GM12878 (cell line): ENCODE data around the gene CDC42BPB. TPM values are rescaled to one million over a fixed set of nuclear protein-coding genes. Genes with fewer than 3 reads are reported as not detected.

ENCODE experiments used
- ATAC-seq: fragments of 200-7000 bp; cut with Tn5 transposase; 3 replicates; pipeline ENCODE4 v1.9.1; 2020; ENCODE audit warnings: mild to moderate bottlenecking, moderate library complexity
- BruUV-seq: library from RNA; stranded (reverse); fragments of 400-500 nt; replicated peaks from 2 replicates; lab custom pipeline; 2021; lab: Mats Ljungman, UMichigan
- CTCF ChIA-PET: fragments of 300-600 bp; sonication (Branson Sonifier 250); formaldehyde crosslinking; extraction: SDS; loops from one replicate; lab custom pipeline; 2021; ENCODE audit warnings: inconsistent platforms; lab: Yijun Ruan, JAX
- POLR2A ChIA-PET: fragments of 350-600 bp; formaldehyde crosslinking; extraction: SDS; loops from one replicate; lab custom pipeline; 2021; ENCODE audit warnings: inconsistent platforms; lab: Charles Lee
- RAD21 ChIA-PET: fragments of 300-600 bp; sonication (Branson Sonifier 250); formaldehyde crosslinking; loops from one replicate; lab custom pipeline; 2023; ENCODE audit warnings: antibody characterized with exemption; ENCODE audit not compliant: unreplicated experiment; lab: Charles Lee
- SMC1A ChIA-PET: fragments of 300-600 bp; sonication (Branson Sonifier 250); formaldehyde crosslinking; loops from one replicate; lab custom pipeline; 2023; ENCODE audit not compliant: unreplicated experiment, uncharacterized antibody; lab: Charles Lee
- DNase-seq: peaks from one replicate; pipeline ENCODE4 v3.0.0-alpha.2; 2011; ENCODE audit warnings: low read depth, low spot score
- FAIRE-seq: peaks from 3 replicates; lab custom pipeline; 2011; peaks lifted over from hg19 to GRCh38; lab: Jason Lieb, UNC
- H2AFZ ChIP-seq: 2 replicates; pipeline ENCODE4 v1.6.0; 2011; ENCODE audit warnings: low read depth, low read length, control low read depth; ENCODE audit not compliant: control insufficient read depth
- H3K27ac ChIP-seq: 2 replicates; pipeline ENCODE4 v1.5.1; 2011; ENCODE audit warnings: control low read depth; ENCODE audit not compliant: control insufficient read depth, insufficient read depth
- H3K27me3 ChIP-seq, 2 experiments: replicated peaks in 1 of 2; 2 replicates each; pipeline versions ENCODE4 v1.6.0 to v1.6.1; 2011; ENCODE audit warnings: low read length in 1 of 2; ENCODE audit not compliant: control insufficient read depth in 2 of 2, insufficient read depth in 2 of 2
- H3K36me3 ChIP-seq, 2 experiments: 2 replicates each; pipeline ENCODE4 v1.5.1; 2011; ENCODE audit warnings: low read length in 1 of 2; ENCODE audit not compliant: control insufficient read depth in 2 of 2, insufficient read depth in 2 of 2
- H3K4me1 ChIP-seq: 2 replicates; pipeline ENCODE4 v1.6.1; 2011; ENCODE audit warnings: mild to moderate bottlenecking, low read length, moderate library complexity, mixed read lengths; ENCODE audit not compliant: control insufficient read depth, insufficient read depth
- H3K4me2 ChIP-seq: 2 replicates; pipeline ENCODE4 v1.6.0; 2011; ENCODE audit warnings: control low read depth; ENCODE audit not compliant: control insufficient read depth, insufficient read depth
- H3K4me3 ChIP-seq: fragments of 200-600 bp; sonication (generic); 2 replicates; pipeline ENCODE4 v1.5.1; 2016
- H3K79me2 ChIP-seq: 2 replicates; pipeline ENCODE4 v1.6.0; 2011; ENCODE audit warnings: low read length; ENCODE audit not compliant: control insufficient read depth, insufficient read depth
- H3K9ac ChIP-seq: 2 replicates; pipeline ENCODE4 v1.8.0; 2011; ENCODE audit warnings: low read length, control low read depth, mixed read lengths; ENCODE audit not compliant: control insufficient read depth, insufficient read depth
- H3K9me3 ChIP-seq: replicated peaks from 3 replicates; pipeline ENCODE4 v1.5.1; 2011; ENCODE audit warnings: mild to moderate bottlenecking, low read length; ENCODE audit not compliant: control insufficient read depth, insufficient read depth
- H4K20me1 ChIP-seq: 2 replicates; pipeline ENCODE4 v1.6.0; 2011; ENCODE audit not compliant: control insufficient read depth, insufficient read depth
- ATF7 ChIP-seq: fragments of 450-650 bp; IDR thresholded peaks from 2 replicates; pipeline ENCODE4 v1.6.1; 2016; ENCODE audit warnings: low read depth, mild to moderate bottlenecking
- CBX3 ChIP-seq: fragments of 200-600 bp; sonication (generic); IDR thresholded peaks from 2 replicates; pipeline ENCODE4 v1.6.1; 2016; ENCODE audit warnings: low read depth, borderline replicate concordance
- CBX5 ChIP-seq: sonication (generic); IDR thresholded peaks from 2 replicates; pipeline ENCODE4 v1.6.1; 2016; ENCODE audit warnings: low read depth, moderate library complexity, mild to moderate bottlenecking, inconsistent platforms
- JUNB ChIP-seq: IDR thresholded peaks from 2 replicates; pipeline ENCODE4 v1.6.1; 2016; ENCODE audit warnings: antibody characterized with exemption, mild to moderate bottlenecking
- JUND ChIP-seq: IDR thresholded peaks from 2 replicates; pipeline ENCODE4 v1.6.1; 2012; ENCODE audit warnings: low read depth, mild to moderate bottlenecking, low read length, improper control_type of control experiment, moderate library complexity
- KAT2A ChIP-seq: conservative IDR thresholded peaks from 2 replicates; pipeline ENCODE4 v1.6.1; 2011; ENCODE audit warnings: low read depth, low read length; ENCODE audit not compliant: control insufficient read depth
- SIX5 ChIP-seq: IDR thresholded peaks from 2 replicates; pipeline ENCODE4 v1.6.1; 2011; ENCODE audit warnings: mild to moderate bottlenecking, low read depth, low read length, moderate library complexity; ENCODE audit not compliant: severe bottlenecking
- SP1 ChIP-seq: IDR thresholded peaks from one replicate; pipeline ENCODE4 v1.6.1; 2011; ENCODE audit warnings: low read depth, low read length
- SUZ12 ChIP-seq: fragments of 200-600 bp; sonication (generic); IDR thresholded peaks from one replicate; pipeline ENCODE4 v1.6.1; 2018; ENCODE audit warnings: antibody characterized with exemption, mild to moderate bottlenecking; ENCODE audit not compliant: unreplicated experiment
- USF1 ChIP-seq: IDR thresholded peaks from 2 replicates; pipeline ENCODE4 v1.6.1; 2011; ENCODE audit warnings: borderline replicate concordance, low read depth, mild to moderate bottlenecking, moderate library complexity, mixed read lengths, low read length; ENCODE audit not compliant: insufficient read depth; ENCODE audit errors: extremely low read length
- WRNIP1 ChIP-seq: IDR thresholded peaks from 2 replicates; pipeline ENCODE4 v1.6.1; 2011; ENCODE audit warnings: low read depth, low read length, improper control_type of control experiment, borderline replicate concordance
- ZBTB40 ChIP-seq: fragments of 450-650 bp; IDR thresholded peaks from 2 replicates; pipeline ENCODE4 v1.6.1; 2016; ENCODE audit warnings: mild to moderate bottlenecking, moderate library complexity, borderline replicate concordance
- ZNF622 ChIP-seq: fragments of 450-650 bp; IDR thresholded peaks from 2 replicates; pipeline ENCODE4 v1.6.1; 2017; ENCODE audit warnings: mild to moderate bottlenecking, inconsistent platforms
- ZNF687 ChIP-seq: fragments of 450-650 bp; IDR thresholded peaks from 2 replicates; pipeline ENCODE4 v1.6.1; 2017; ENCODE audit warnings: mild to moderate bottlenecking, moderate library complexity
- WGBS: methylation state at CpG from one replicate; pipeline ENCODE4 v1.1.6; 2016; ENCODE audit warnings: low lambda C conversion rate; ENCODE audit not compliant: insufficient replicate concordance, insufficient coverage; ENCODE audit errors: missing lambda C conversion rate; 5-methylcytosine and 5-hydroxymethylcytosine counted together
- in situ Hi-C: fragments of 300-500 bp; cut with MboI; formaldehyde crosslinking; loops from 9 replicates; pipeline ENCODE4 v1.14.3; 2018; ENCODE audit warnings: mixed read lengths
- intact Hi-C: fragments of 100-400 bp; cut with micrococcal nuclease; formaldehyde crosslinking; loops from one replicate; pipeline ENCODE4 v1.14.2; 2022; ENCODE audit not compliant: unreplicated experiment
- polyA plus RNA-seq, 11 experiments: library from polyadenylated mRNA; depleted of rRNA in 4 of 11; unstranded in 6 of 11; stranded (reverse) in 5 of 11; fragments of >200 nt; fragmentation: Nextera tagmentation in 4 of 11; fragmentation: Illumina TruSeq in 1 of 11; extraction: Ambion mirVana in 4 of 11; extraction: Trizol in 1 of 11; gene quantifications; 1 replicate in 1 of 11; 2 replicates in 10 of 11; pipeline versions ENCODE4 v1.2.1 to v1.2.3, GENCODE V29; 2011 to 2016; ENCODE audit warnings: inconsistent platforms in 2 of 11, missing spikeins in 2 of 11, low read depth in 1 of 11
- total RNA-seq, 4 experiments: library from RNA; depleted of rRNA in 3 of 4; stranded (reverse); fragments of >200 nt in 3 of 4; fragmentation: Illumina TruSeq in 1 of 4; extraction: Trizol in 1 of 4; gene quantifications; 2 replicates each; pipeline versions ENCODE4 v1.2.1 to v1.2.3, GENCODE V29; 2013 to 2021

CDC42BPB gene
- total and polyA plus RNA-seq, 10 of the 15 experiments (the other 5 are each of a cell fraction or from before 2014, with no cell fraction given): 0.42 to 22.1 (median 13.3) TPM

- Histone ChIP-seq H3K27ac (no peak overlapping the region), H3K9me3 (no peaks in the 10 kb centered on the region), H2AFZ (no peak overlapping the region), H4K20me1 (no peaks in the 10 kb centered on the region), H3K36me3 (no peaks in the 10 kb centered on the region), H3K4me2 (no peak overlapping the region), H3K9ac (no peak overlapping the region), H3K4me1 (peaks cover 8% of the 10 kb centered on the region), H3K27me3 (no peaks in the 10 kb centered on the region; a peak in 2 of 4 replicates), H3K79me2 (no peaks in the 10 kb centered on the region), H3K4me3 (no peak overlapping the region)
- WGBS: 63% methylated on average over 14 of the region's 14 CpGs
- ChIA-PET SMC1A (interaction anchor here (1.0 to 2.2 kb wide), 4 partner anchors 33 to 379 kb away, joined by 3 to 7 read pairs (median 6); no protein-coding TSS in a partner anchor), CTCF (interaction anchor here (1.5 to 4.3 kb wide), 7 partner anchors 22 to 379 kb away, joined by 3 to 25 read pairs (median 14); partner anchors contain the start of gene EXOC3L4), POLR2A (no interaction called here), RAD21 (interaction anchor here (1.1 to 2.3 kb wide), 7 partner anchors 17 to 380 kb away, joined by 3 to 14 read pairs (median 5); no protein-coding TSS in a partner anchor)
- intact Hi-C loops: no loop called here
- ATAC-seq (no peak), FAIRE-seq (no peak), DNase-seq (no peak)
- BruUV-seq: no TSS peak
- in situ Hi-C loops: no loop called here
- TF ChIP-seq USF1: no peak
- TF ChIP-seq CBX3: no peak
- TF ChIP-seq SP1: no peak
- TF ChIP-seq JUNB: no peak
- no peak for TF ChIP-seq ATF7
- no peak for TF ChIP-seq JUND
- no peak for TF ChIP-seq ZBTB40
- TF ChIP-seq SUZ12: no peak
- TF ChIP-seq KAT2A: no peak
- no peak for TF ChIP-seq ZNF622
- TF ChIP-seq CBX5: no peak
- TF ChIP-seq SIX5: no peak
- no peak for TF ChIP-seq WRNIP1
- no peak for TF ChIP-seq ZNF687
Measured at GRCh38 chr14:103073367-103073875, 16.1 kb upstream of the CDC42BPB start.
